ENCODE results near the gene AKAP7. TPM values are rescaled to one million over a fixed set of nuclear protein-coding genes. Genes with fewer than 3 reads are reported as not detected.

The AKAP7 gene
- total and polyA plus RNA-seq, 2 donors (not counting 1 experiment from before 2014, with no cell fraction given) = 6.3 to 10.8 TPM

- H3K27me3 Mint-ChIP-seq = no peaks in the 10 kb centered on the region
- Histone ChIP-seq H3K4me3 (ENCODE audit: control extremely low read depth in 1 of 5, extremely low read depth in 1 of 5, insufficient read depth in 1 of 5, low read depth in 2 of 5, low read length in 4 of 5) (no peak overlapping the region), H3K79me2 (ENCODE audit: control insufficient read depth, insufficient read depth, low read length) (no peaks in the 10 kb centered on the region), H3K9ac (ENCODE audit: low read length) (no peak overlapping the region), H3K9me3 (ENCODE audit: control extremely low read depth in 1 of 3, control insufficient read depth in 2 of 3, insufficient read depth in 1 of 3, low read length in 2 of 3) (peaks cover 1 to 14% (median 8%) of the 10 kb centered on the region in 3 donors), H3K27ac (ENCODE audit: low read length in 2 of 2) (no peak overlapping the region), H4K20me1 (ENCODE audit: control insufficient read depth, insufficient read depth, low read length, poor library complexity, severe bottlenecking) (no peaks in the 10 kb centered on the region), H3K27me3 (replicated peaks in 1 of 4; ENCODE audit: control extremely low read depth in 1 of 4, control insufficient read depth in 3 of 4, insufficient read depth in 4 of 4, low read length in 3 of 4) (no peaks in the 10 kb centered on the region), H2AFZ (ENCODE audit: insufficient read depth, low read depth, low read length, poor library complexity, severe bottlenecking) (no peak overlapping the region), H3K4me2 (replicated peaks; ENCODE audit: low read depth, low read length, poor library complexity, severe bottlenecking) (no peak overlapping the region), H3K36me3 (replicated peaks in 1 of 2; ENCODE audit: control extremely low read depth in 1 of 2, control insufficient read depth in 1 of 2, extremely low read depth in 1 of 2, insufficient read depth in 2 of 2, low read length in 1 of 2) (no peaks in the 10 kb centered on the region), H3K4me1 (ENCODE audit: control insufficient read depth in 2 of 2, insufficient read depth in 2 of 2, low read length in 2 of 2) (peaks cover 4 to 8% of the 10 kb centered on the region in 2 donors)
- TF ChIP-seq CTCF (IDR thresholded peaks at IDR 0.05) (no peak), EZH2 (IDR thresholded peaks at IDR 0.05; ENCODE audit: borderline replicate concordance, insufficient read depth, low read depth, low read length, poor library complexity, severe bottlenecking) (no peak)
- peaks cover 16% of the 10 kb centered on the region for H3K4me1 Mint-ChIP-seq
- no peak overlapping the region for H3K27ac Mint-ChIP-seq
- ATAC-seq (ENCODE audit: low read depth) (no peak), DNase-seq (no peak)
- H3K4me3 Mint-ChIP-seq = no peak overlapping the region
- peaks cover 5% of the 10 kb centered on the region for H3K9me3 Mint-ChIP-seq (ENCODE audit: insufficient read depth)
- ChIA-PET CTCF (no interaction called here), POLR2A (interaction anchor here (0.7 kb wide), 1 partner anchor 1024 kb away, joined by 7 read pairs; no protein-coding TSS in a partner anchor)
- intact Hi-C loops (cut with micrococcal nuclease) = no loop called here
- 100% methylated on average over 1 of the region's 1 CpG for WGBS (ENCODE audit: insufficient coverage)
Observed at GRCh38 chr6:131093334-131093733, 41.9 kb upstream of the AKAP7 start.

- H3K27me3 ChIP-seq (replicated peaks in 1 of 4; ENCODE audit: control extremely low read depth in 1 of 4, control insufficient read depth in 3 of 4, insufficient read depth in 4 of 4, low read length in 3 of 4) = no peaks in the 10 kb centered on the region
- no peaks in the 10 kb centered on the region for H3K4me1 Mint-ChIP-seq
- intact Hi-C loops (cut with micrococcal nuclease) = no loop called here
- H3K4me3 ChIP-seq (ENCODE audit: control extremely low read depth in 1 of 5, extremely low read depth in 1 of 5, insufficient read depth in 1 of 5, low read depth in 2 of 5, low read length in 4 of 5) = no peak overlapping the region
- no peaks in the 10 kb centered on the region for H3K4me1 ChIP-seq (ENCODE audit: control insufficient read depth in 2 of 2, insufficient read depth in 2 of 2, low read length in 2 of 2)
- H3K9me3 Mint-ChIP-seq (ENCODE audit: insufficient read depth) = peaks cover 7% of the 10 kb centered on the region
- no peak overlapping the region for H3K9ac ChIP-seq (ENCODE audit: low read length)
- H3K4me3 Mint-ChIP-seq = no peak overlapping the region
- no peaks in the 10 kb centered on the region for H4K20me1 ChIP-seq (ENCODE audit: control insufficient read depth, insufficient read depth, low read length, poor library complexity, severe bottlenecking)
- H3K27ac ChIP-seq (ENCODE audit: low read length in 2 of 2) = no peak overlapping the region
- H2AFZ ChIP-seq (ENCODE audit: insufficient read depth, low read depth, low read length, poor library complexity, severe bottlenecking) = no peak overlapping the region
- H3K27ac Mint-ChIP-seq = no peak overlapping the region
- ChIA-PET POLR2A (no interaction called here), CTCF (interaction anchor here (1.0 kb wide), 1 partner anchor 182 kb away, joined by 3 read pairs; no protein-coding TSS in a partner anchor)
- ATAC-seq (ENCODE audit: low read depth) = no peak
- no peak for TF ChIP-seq CTCF (IDR thresholded peaks at IDR 0.05)
- TF ChIP-seq EZH2 (IDR thresholded peaks at IDR 0.05; ENCODE audit: borderline replicate concordance, insufficient read depth, low read depth, low read length, poor library complexity, severe bottlenecking) = no peak
- H3K4me2 ChIP-seq (replicated peaks; ENCODE audit: low read depth, low read length, poor library complexity, severe bottlenecking) = no peak overlapping the region
- WGBS (ENCODE audit: insufficient coverage) = 86% methylated on average over 1 of the region's 3 CpGs
- peaks cover 1 to 14% (median 8%) of the 10 kb centered on the region in 3 donors for H3K9me3 ChIP-seq (ENCODE audit: control extremely low read depth in 1 of 3, control insufficient read depth in 2 of 3, insufficient read depth in 1 of 3, low read length in 2 of 3)
- H3K79me2 ChIP-seq (ENCODE audit: control insufficient read depth, insufficient read depth, low read length) = no peaks in the 10 kb centered on the region
- no peaks in the 10 kb centered on the region for H3K27me3 Mint-ChIP-seq
- DNase-seq = no peak
- no peaks in the 10 kb centered on the region for H3K36me3 ChIP-seq (replicated peaks in 1 of 2; ENCODE audit: control extremely low read depth in 1 of 2, control insufficient read depth in 1 of 2, extremely low read depth in 1 of 2, insufficient read depth in 2 of 2, low read length in 1 of 2)
Observed at GRCh38 chr6:131096786-131097185, 38.5 kb upstream of the AKAP7 start.

Data from B cell (primary cell).